DOHH2 (cell line): ENCODE data around the gene TMEM30A.

Experiments used
- H3F3A ChIP-seq: fragments of 200-600 bp; sonication (generic), shearing (Covaris generic); 2 replicates; pipeline ENCODE4 v1.6.0; 2016; ENCODE audit warnings: antibody characterized with exemption, mild to moderate bottlenecking; ENCODE audit not compliant: control insufficient read depth, insufficient read depth
- H3K27ac ChIP-seq: fragments of 200-600 bp; sonication (generic); 2 replicates; pipeline ENCODE4 v1.5.1; 2014; ENCODE audit warnings: low read depth, mild to moderate bottlenecking, low read length, moderate library complexity
- H3K27me3 ChIP-seq: fragments of 200-600 bp; sonication (generic); 2 replicates; pipeline ENCODE4 v1.6.1; 2014; ENCODE audit warnings: mild to moderate bottlenecking, low read length, mixed read lengths; ENCODE audit not compliant: control insufficient read depth
- H3K36me3 ChIP-seq: fragments of 200-600 bp; sonication (generic); 2 replicates; pipeline ENCODE4 v1.6.1; 2014; ENCODE audit warnings: mild to moderate bottlenecking, low read length, moderate library complexity, mixed read lengths; ENCODE audit not compliant: control insufficient read depth
- H3K4me1 ChIP-seq: fragments of 200-600 bp; sonication (generic); 2 replicates; pipeline ENCODE4 v1.6.1; 2014; ENCODE audit warnings: mild to moderate bottlenecking, low read length, mixed read lengths; ENCODE audit not compliant: control insufficient read depth
- H3K4me2 ChIP-seq: fragments of 200-600 bp; sonication (generic); 2 replicates; pipeline ENCODE4 v1.6.0; 2014; ENCODE audit warnings: mild to moderate bottlenecking, low read length, moderate library complexity
- H3K4me3 ChIP-seq: fragments of 200-600 bp; sonication (generic); 2 replicates; pipeline ENCODE4 v1.5.1; 2014; ENCODE audit warnings: mild to moderate bottlenecking, low read length, mixed read lengths
- H3K79me2 ChIP-seq: fragments of 200-600 bp; sonication (generic); 2 replicates; pipeline ENCODE4 v1.6.1; 2014; ENCODE audit warnings: mild to moderate bottlenecking, low read length, mixed read lengths; ENCODE audit not compliant: control insufficient read depth
- H3K9me2 ChIP-seq: fragments of 200-600 bp; sonication (generic); replicated peaks from 2 replicates; pipeline ENCODE4 v1.6.1; 2014; ENCODE audit warnings: mild to moderate bottlenecking, low read length, mixed read lengths; ENCODE audit not compliant: control insufficient read depth
- H3K9me3 ChIP-seq: fragments of 200-600 bp; sonication (generic); 2 replicates; pipeline ENCODE4 v1.6.1; 2014; ENCODE audit warnings: antibody characterized with exemption, low read length, mixed read lengths; ENCODE audit not compliant: control insufficient read depth, insufficient read depth
- H4K20me1 ChIP-seq: fragments of 200-600 bp; sonication (generic); 2 replicates; pipeline ENCODE4 v1.6.0; 2014; ENCODE audit warnings: low read depth, mild to moderate bottlenecking, antibody characterized with exemption, low read length, moderate library complexity; ENCODE audit not compliant: control insufficient read depth, insufficient read depth
- CTCF ChIP-seq: fragments of 200-600 bp; sonication (generic); IDR thresholded peaks from one replicate; pipeline ENCODE4 v1.5.1; 2014; ENCODE audit warnings: antibody characterized with exemption, mild to moderate bottlenecking, low read depth, low read length; ENCODE audit not compliant: poor library complexity, severe bottlenecking
- EZH2phosphoT487 ChIP-seq: fragments of 200-600 bp; sonication (generic); IDR thresholded peaks from 2 replicates; pipeline ENCODE4 v1.6.1; 2017; ENCODE audit warnings: borderline replicate concordance, mild to moderate bottlenecking, antibody characterized with exemption, low read length, moderate library complexity, mixed read lengths

Gene TMEM30A

GRCh38 chr6:75318900-75319299 lies 34.3 kb upstream of the TMEM30A start:
- Histone ChIP-seq H3K9me3 (no peaks in the 10 kb centered on the region), H3K27me3 (peaks cover 9% of the 10 kb centered on the region), H3K27ac (no peak overlapping the region), H3K79me2 (no peaks in the 10 kb centered on the region), H3K4me2 (no peak overlapping the region), H3K4me3 (no peak overlapping the region), H3K9me2 (no peaks in the 10 kb centered on the region), H4K20me1 (no peaks in the 10 kb centered on the region), H3K36me3 (no peaks in the 10 kb centered on the region), H3F3A (no peaks in the 10 kb centered on the region), H3K4me1 (no peaks in the 10 kb centered on the region)
- TF ChIP-seq EZH2phosphoT487: no peak
- no peak for TF ChIP-seq CTCF

GRCh38 chr6:75317503-75318206 lies 33.1 kb upstream of the TMEM30A start:
- no peaks in the 10 kb centered on the region for H3K4me1 ChIP-seq
- no peaks in the 10 kb centered on the region for H3K9me3 ChIP-seq
- no peaks in the 10 kb centered on the region for H4K20me1 ChIP-seq
- no peak overlapping the region for H3K4me2 ChIP-seq
- TF ChIP-seq EZH2phosphoT487: no peak
- TF ChIP-seq CTCF: no peak
- H3K4me3 ChIP-seq: no peak overlapping the region
- H3K27ac ChIP-seq: no peak overlapping the region
- H3K9me2 ChIP-seq: no peaks in the 10 kb centered on the region
- H3F3A ChIP-seq: no peaks in the 10 kb centered on the region
- no peaks in the 10 kb centered on the region for H3K79me2 ChIP-seq
- no peaks in the 10 kb centered on the region for H3K36me3 ChIP-seq
- peaks cover 10% of the 10 kb centered on the region for H3K27me3 ChIP-seq

GRCh38 chr6:75315978-75316377 lies 31.4 kb upstream of the TMEM30A start:
- no peaks in the 10 kb centered on the region for H3K36me3 ChIP-seq
- no peaks in the 10 kb centered on the region for H4K20me1 ChIP-seq
- no peaks in the 10 kb centered on the region for H3K79me2 ChIP-seq
- H3K4me1 ChIP-seq: no peaks in the 10 kb centered on the region
- no peak overlapping the region for H3K4me2 ChIP-seq
- peaks cover 10% of the 10 kb centered on the region for H3K27me3 ChIP-seq
- TF ChIP-seq CTCF (no peak), EZH2phosphoT487 (no peak)
- H3K9me2 ChIP-seq: no peaks in the 10 kb centered on the region
- H3F3A ChIP-seq: no peaks in the 10 kb centered on the region
- H3K4me3 ChIP-seq: no peak overlapping the region
- no peak overlapping the region for H3K27ac ChIP-seq
- H3K9me3 ChIP-seq: no peaks in the 10 kb centered on the region
